ENCODE measurements around the gene FGGY. TPM values are rescaled to one million over a fixed set of nuclear protein-coding genes. Genes with fewer than 3 reads are reported as not detected.

Gene FGGY
- total RNA-seq, 1 experiment from 2014 or later = 14.6 TPM

- no peak overlapping the region for H3K23ac ChIP-seq (ENCODE audit: insufficient read length, low read depth, low read length)
- H3K27me3 ChIP-seq (ENCODE audit: insufficient read depth, low read length) = no peaks in the 10 kb centered on the region
- no peaks in the 10 kb centered on the region for H3K36me3 Mint-ChIP-seq (ENCODE audit: insufficient read depth in 1 of 3, low read depth in 3 of 3)
- H3K27ac ChIP-seq (ENCODE audit: insufficient read length, low read depth, low read length) = no peak overlapping the region
- H4K91ac ChIP-seq (ENCODE audit: insufficient read length, low read depth, low read length) = no peak overlapping the region
- no peak overlapping the region for H2BK120ac ChIP-seq (ENCODE audit: low read depth, low read length, poor library complexity, severe bottlenecking)
- H3K4me3 Mint-ChIP-seq = no peak overlapping the region
- H3K23me2 ChIP-seq (ENCODE audit: insufficient read length, low read depth, low read length, poor library complexity, severe bottlenecking) = no peaks in the 10 kb centered on the region
- no peaks in the 10 kb centered on the region for H4K20me1 ChIP-seq (ENCODE audit: control insufficient read depth, insufficient read depth, insufficient read length)
- peaks cover 3 to 17% of the 10 kb centered on the region in 2 experiments for H3K4me1 Mint-ChIP-seq
- no peak overlapping the region for H3K18ac ChIP-seq (ENCODE audit: insufficient read length, low read depth, low read length)
- H2BK20ac ChIP-seq (ENCODE audit: low read depth, low read length, poor library complexity, severe bottlenecking) = no peak overlapping the region
- no peaks in the 10 kb centered on the region for H3K4me1 ChIP-seq (ENCODE audit: insufficient read depth, low read length)
- no peak overlapping the region for H3K27ac Mint-ChIP-seq
- H2AK5ac ChIP-seq (ENCODE audit: insufficient read length, low read length) = no peak overlapping the region
- H3K4me2 ChIP-seq (ENCODE audit: insufficient read depth, insufficient read length, low read length) = no peak overlapping the region
- H4K8ac ChIP-seq (replicated peaks; ENCODE audit: insufficient read length, low read depth, low read length) = no peak overlapping the region
- no peak overlapping the region for H4K5ac ChIP-seq (ENCODE audit: insufficient read length, low read depth, low read length)
- TF ChIP-seq, protein P1, sequence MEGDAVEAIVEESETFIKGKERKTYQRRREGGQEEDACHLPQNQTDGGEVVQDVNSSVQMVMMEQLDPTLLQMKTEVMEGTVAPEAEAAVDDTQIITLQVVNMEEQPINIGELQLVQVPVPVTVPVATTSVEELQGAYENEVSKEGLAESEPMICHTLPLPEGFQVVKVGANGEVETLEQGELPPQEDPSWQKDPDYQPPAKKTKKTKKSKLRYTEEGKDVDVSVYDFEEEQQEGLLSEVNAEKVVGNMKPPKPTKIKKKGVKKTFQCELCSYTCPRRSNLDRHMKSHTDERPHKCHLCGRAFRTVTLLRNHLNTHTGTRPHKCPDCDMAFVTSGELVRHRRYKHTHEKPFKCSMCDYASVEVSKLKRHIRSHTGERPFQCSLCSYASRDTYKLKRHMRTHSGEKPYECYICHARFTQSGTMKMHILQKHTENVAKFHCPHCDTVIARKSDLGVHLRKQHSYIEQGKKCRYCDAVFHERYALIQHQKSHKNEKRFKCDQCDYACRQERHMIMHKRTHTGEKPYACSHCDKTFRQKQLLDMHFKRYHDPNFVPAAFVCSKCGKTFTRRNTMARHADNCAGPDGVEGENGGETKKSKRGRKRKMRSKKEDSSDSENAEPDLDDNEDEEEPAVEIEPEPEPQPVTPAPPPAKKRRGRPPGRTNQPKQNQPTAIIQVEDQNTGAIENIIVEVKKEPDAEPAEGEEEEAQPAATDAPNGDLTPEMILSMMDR (conservative IDR thresholded peaks at IDR 0.05) = no peak
- H3K9me3 ChIP-seq (ENCODE audit: control insufficient read depth, low read depth, low read length) = no peaks in the 10 kb centered on the region
- no peaks in the 10 kb centered on the region for H3K79me2 ChIP-seq (ENCODE audit: insufficient read depth, low read length)
- no peak for DNase-seq
- H3K56ac ChIP-seq (ENCODE audit: insufficient read length, low read depth, low read length) = no peak overlapping the region
- no peak overlapping the region for H3K14ac ChIP-seq (ENCODE audit: insufficient read depth, low read length)
- no peaks in the 10 kb centered on the region for H3K9me3 Mint-ChIP-seq
- H3K9ac ChIP-seq (ENCODE audit: extremely low read depth, insufficient read length, low read length) = no peak overlapping the region
- no peak overlapping the region for H3K4ac ChIP-seq (ENCODE audit: low read depth, low read length)
- H2BK15ac ChIP-seq (ENCODE audit: low read depth, low read length) = no peak overlapping the region
- no CpG with 5 or more reads among the region's 3 CpGs for WGBS (ENCODE audit: extremely low coverage, insufficient read length, low lambda C conversion rate)
- H2AFZ ChIP-seq (ENCODE audit: low read length) = no peak overlapping the region
- H3T11ph ChIP-seq (ENCODE audit: low read length) = no peak overlapping the region
- no peaks in the 10 kb centered on the region for H3K79me1 ChIP-seq (ENCODE audit: insufficient read depth, low read depth, low read length, poor library complexity, severe bottlenecking)
- no peak overlapping the region for H2BK5ac ChIP-seq (ENCODE audit: insufficient read length, low read length)
- H2BK12ac ChIP-seq (ENCODE audit: insufficient read length, low read depth, low read length) = no peak overlapping the region
- H3K27me3 Mint-ChIP-seq (ENCODE audit: low read depth) = no peaks in the 10 kb centered on the region
These were observed 38.4 kb upstream of the FGGY start for GRCh38 chr1:59258412-59259032.
